HepG2 (cell line): ENCODE results near the gene PRM2. TPM values are rescaled to one million over a fixed set of nuclear protein-coding genes. Genes with fewer than 3 reads are reported as not detected.

Experiments used
- ARHGAP35 ChIP-seq: sonication (generic); formaldehyde crosslinking; IDR thresholded peaks from 2 replicates; pipeline ENCODE4 v1.9.0; 2022; ENCODE audit warnings: mild to moderate bottlenecking, inconsistent platforms, moderate library complexity, missing genetic modification reagents, borderline replicate concordance
- CBFB ChIP-seq: sonication (generic); formaldehyde crosslinking; IDR thresholded peaks from 2 replicates; pipeline ENCODE4 v1.4.0; 2020; ENCODE audit warnings: missing genetic modification reagents
- CHD2 ChIP-seq: IDR thresholded peaks from 2 replicates; pipeline ENCODE4 v1.6.1; 2011; ENCODE audit warnings: low read depth, low read length, improper control_type of control experiment
- KDM2A ChIP-seq: sonication (generic); formaldehyde crosslinking; IDR thresholded peaks from 2 replicates; pipeline ENCODE4 v1.4.0; 2020; ENCODE audit warnings: low read depth, missing genetic modification reagents, borderline replicate concordance
- KLF16 ChIP-seq, 2 experiments: sonication (generic) in 1 of 2; formaldehyde crosslinking in 1 of 2; IDR thresholded peaks; 2 replicates each; pipeline versions ENCODE4 v1.6.1 to v1.8.0; 2016 to 2023; ENCODE audit warnings: missing genetic modification reagents in 2 of 2, missing compliant biosample characterization in 1 of 2
- RNF2 ChIP-seq: fragments of 450-650 bp; conservative IDR thresholded peaks from 2 replicates; pipeline ENCODE4 v1.6.1; 2016; ENCODE audit warnings: low read depth
- TMF1 ChIP-seq: sonication (generic); formaldehyde crosslinking; IDR thresholded peaks from 2 replicates; pipeline ENCODE4 v1.8.1; 2022; ENCODE audit warnings: low read depth, missing genetic modification reagents
- ZNF343 ChIP-seq: sonication (generic); formaldehyde crosslinking; IDR thresholded peaks from 2 replicates; pipeline ENCODE4 v1.4.0; 2020; ENCODE audit warnings: mild to moderate bottlenecking, missing genetic modification reagents
- ZNF367 ChIP-seq: sonication (generic); formaldehyde crosslinking; IDR thresholded peaks from 2 replicates; pipeline ENCODE4 v1.4.0; 2020; ENCODE audit warnings: missing genetic modification reagents, borderline replicate concordance
- ZNF431 ChIP-seq: sonication (generic); formaldehyde crosslinking; IDR thresholded peaks from 2 replicates; pipeline ENCODE4 v1.9.0; 2022; ENCODE audit warnings: missing genetic modification reagents, low read depth, mild to moderate bottlenecking, borderline replicate concordance
- ZNF451 ChIP-seq: sonication (generic); formaldehyde crosslinking; IDR thresholded peaks from 2 replicates; pipeline ENCODE4 v1.5.0; 2020; ENCODE audit warnings: mild to moderate bottlenecking, missing genetic modification reagents
- ZNF484 ChIP-seq: sonication (generic); formaldehyde crosslinking; IDR thresholded peaks from 2 replicates; pipeline ENCODE4 v1.5.1; 2020; ENCODE audit warnings: mild to moderate bottlenecking, low read depth, missing genetic modification reagents, borderline replicate concordance
- ZNF639 ChIP-seq: conservative IDR thresholded peaks from 2 replicates; pipeline ENCODE4 v1.6.1; 2018; ENCODE audit warnings: missing genetic modification reagents
- ZNF687 ChIP-seq: sonication (generic); formaldehyde crosslinking; IDR thresholded peaks from 2 replicates; pipeline ENCODE4 v1.5.1; 2020; ENCODE audit warnings: mild to moderate bottlenecking, missing genetic modification reagents, moderate library complexity
- ZSCAN12 ChIP-seq: sonication (generic); formaldehyde crosslinking; IDR thresholded peaks from 2 replicates; pipeline ENCODE4 v1.9.0; 2021; ENCODE audit warnings: mild to moderate bottlenecking, missing genetic modification reagents
- polyA plus RNA-seq, 8 experiments: library from polyadenylated mRNA; depleted of rRNA in 3 of 8; stranded (reverse) in 7 of 8; unstranded in 1 of 8; fragments of >200 nt; fragmentation: Illumina TruSeq in 4 of 8; extraction: Trizol in 4 of 8; gene quantifications; 2 replicates each; pipeline versions ENCODE4 v1.2.1 to v1.2.3, GENCODE V29; 2011 to 2016; ENCODE audit warnings: low read depth in 4 of 8, missing spikeins in 1 of 8, mixed read lengths in 1 of 8; ENCODE audit not compliant: insufficient read depth in 1 of 8
- total RNA-seq, 5 experiments: library from RNA; depleted of rRNA; stranded (reverse); fragments of >200 nt; fragmentation: Illumina TruSeq; extraction: Trizol; gene quantifications; 2 replicates each; pipeline ENCODE4 v1.2.3, GENCODE V29; 2016; ENCODE audit warnings: low read depth in 1 of 5
- TF ChIP-seq, protein P1 (sequence below): sonication (generic); formaldehyde crosslinking; IDR thresholded peaks from 2 replicates; pipeline ENCODE4 v1.4.0; 2020; ENCODE audit warnings: missing genetic modification reagents, mild to moderate bottlenecking, borderline replicate concordance

PRM2 gene
- total and polyA plus RNA-seq, 2 of the 13 experiments (the other 11 are each of a cell fraction or from before 2014, with no cell fraction given) = 0.54 TPM; not detected in 1

DNA sequence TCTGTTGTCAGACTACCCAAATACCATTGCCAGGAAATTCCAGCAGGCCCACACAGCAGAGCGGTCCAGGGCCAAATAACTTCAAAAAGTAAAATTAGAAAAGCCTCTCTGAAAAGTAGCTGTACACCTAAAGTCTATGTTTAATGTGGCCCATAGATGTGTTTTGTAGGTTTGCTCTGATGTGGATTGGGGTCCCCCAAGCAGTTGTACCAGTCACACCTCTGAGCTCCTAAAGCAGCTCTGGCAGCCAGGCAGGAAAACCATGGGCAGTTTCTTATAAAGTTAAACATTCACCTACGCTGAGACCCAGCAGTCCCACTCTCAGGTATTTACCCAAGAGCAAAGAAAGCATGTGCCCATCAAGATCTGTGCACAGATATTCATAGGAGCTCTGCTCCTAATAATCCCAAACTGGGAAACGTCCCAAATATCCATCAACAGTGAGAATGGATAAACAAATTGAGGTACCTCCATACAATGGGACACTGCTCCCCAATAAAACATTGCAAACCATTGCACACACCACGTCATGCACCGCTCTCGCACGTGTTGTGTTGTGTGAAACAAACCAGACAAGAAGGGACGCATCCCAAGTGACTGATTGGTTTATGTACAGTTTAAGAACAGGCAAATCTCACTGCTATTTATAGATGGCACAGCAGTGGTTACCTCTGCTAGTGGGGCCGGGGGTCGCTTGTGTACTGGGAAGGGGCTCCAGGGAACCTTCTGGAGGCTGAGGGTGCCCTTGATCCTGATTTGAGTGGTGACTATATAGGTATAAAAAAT is 20.6 kb upstream of the PRM2 start (continued):
- TF ChIP-seq CBFB (CRISPR knock-in tag) = no peak
- TF ChIP-seq TMF1 (CRISPR knock-in tag) = no peak
- TF ChIP-seq ZNF451 (CRISPR knock-in tag) = peak; percentile 12; the same call in 1 of the 2 replicates
- no peak for TF ChIP-seq ZNF343 (CRISPR knock-in tag)
- TF ChIP-seq, protein P1, sequence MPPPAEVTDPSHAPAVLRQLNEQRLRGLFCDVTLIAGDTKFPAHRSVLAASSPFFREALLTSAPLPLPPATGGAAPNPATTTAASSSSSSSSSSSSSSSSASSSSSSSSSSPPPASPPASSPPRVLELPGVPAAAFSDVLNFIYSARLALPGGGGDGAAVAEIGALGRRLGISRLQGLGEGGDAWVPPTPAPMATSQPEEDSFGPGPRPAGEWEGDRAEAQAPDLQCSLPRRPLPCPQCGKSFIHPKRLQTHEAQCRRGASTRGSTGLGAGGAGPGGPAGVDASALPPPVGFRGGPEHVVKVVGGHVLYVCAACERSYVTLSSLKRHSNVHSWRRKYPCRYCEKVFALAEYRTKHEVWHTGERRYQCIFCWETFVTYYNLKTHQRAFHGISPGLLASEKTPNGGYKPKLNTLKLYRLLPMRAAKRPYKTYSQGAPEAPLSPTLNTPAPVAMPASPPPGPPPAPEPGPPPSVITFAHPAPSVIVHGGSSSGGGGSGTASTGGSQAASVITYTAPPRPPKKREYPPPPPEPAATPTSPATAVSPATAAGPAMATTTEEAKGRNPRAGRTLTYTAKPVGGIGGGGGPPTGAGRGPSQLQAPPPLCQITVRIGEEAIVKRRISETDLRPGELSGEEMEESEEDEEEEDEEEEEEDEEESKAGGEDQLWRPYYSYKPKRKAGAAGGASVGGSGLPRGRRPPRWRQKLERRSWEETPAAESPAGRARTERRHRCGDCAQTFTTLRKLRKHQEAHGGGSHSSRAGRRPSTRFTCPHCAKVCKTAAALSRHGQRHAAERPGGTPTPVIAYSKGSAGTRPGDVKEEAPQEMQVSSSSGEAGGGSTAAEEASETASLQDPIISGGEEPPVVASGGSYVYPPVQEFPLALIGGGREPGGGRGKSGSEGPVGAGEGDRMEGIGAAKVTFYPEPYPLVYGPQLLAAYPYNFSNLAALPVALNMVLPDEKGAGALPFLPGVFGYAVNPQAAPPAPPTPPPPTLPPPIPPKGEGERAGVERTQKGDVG (CRISPR knock-in tag) = peak; percentile 35; the same call in 1 of the 2 replicates
- TF ChIP-seq RNF2 = peak; percentile 28; the same call in 1 of the 2 replicates
- no peak for TF ChIP-seq ARHGAP35 (CRISPR knock-in tag)
- TF ChIP-seq ZNF431 (CRISPR knock-in tag) = 0 out of 2 replicates have a peak, but pooled peaks have one; percentile 29
- peak; percentile 9; the same call in 1 of the 2 replicates for TF ChIP-seq KDM2A (CRISPR knock-in tag)
- TF ChIP-seq ZNF639 (CRISPR knock-in tag) = peak; percentile 62; the same call in 1 of the 2 replicates
- TF ChIP-seq ZNF484 = no peak
- no peak for TF ChIP-seq ZNF367 (CRISPR knock-in tag)
- no peak for TF ChIP-seq ZNF687
- TF ChIP-seq CHD2 = no peak
- TF ChIP-seq ZSCAN12 = 0 out of 2 replicates have a peak, but pooled peaks have one; percentile 44
- peak; percentile 33 to 35; a peak in 2 of 4 replicates for TF ChIP-seq KLF16 (CRISPR knock-in tag; IDR thresholded peaks at IDR 0.05)
